Non-pigmented ciliary epithelial cell (primary cell): ENCODE data around the gene SGF29.
"Not testable (repeated sequence)": the region's sequence is repeated elsewhere in the genome, so short reads cannot be mapped to it uniquely, and the experiment has no call there.

Source experiments
- DNase-seq: peaks from one replicate; pipeline ENCODE4 v3.0.0-alpha.2; 2010; ENCODE audit warnings: low read depth

Gene SGF29

DNA sequence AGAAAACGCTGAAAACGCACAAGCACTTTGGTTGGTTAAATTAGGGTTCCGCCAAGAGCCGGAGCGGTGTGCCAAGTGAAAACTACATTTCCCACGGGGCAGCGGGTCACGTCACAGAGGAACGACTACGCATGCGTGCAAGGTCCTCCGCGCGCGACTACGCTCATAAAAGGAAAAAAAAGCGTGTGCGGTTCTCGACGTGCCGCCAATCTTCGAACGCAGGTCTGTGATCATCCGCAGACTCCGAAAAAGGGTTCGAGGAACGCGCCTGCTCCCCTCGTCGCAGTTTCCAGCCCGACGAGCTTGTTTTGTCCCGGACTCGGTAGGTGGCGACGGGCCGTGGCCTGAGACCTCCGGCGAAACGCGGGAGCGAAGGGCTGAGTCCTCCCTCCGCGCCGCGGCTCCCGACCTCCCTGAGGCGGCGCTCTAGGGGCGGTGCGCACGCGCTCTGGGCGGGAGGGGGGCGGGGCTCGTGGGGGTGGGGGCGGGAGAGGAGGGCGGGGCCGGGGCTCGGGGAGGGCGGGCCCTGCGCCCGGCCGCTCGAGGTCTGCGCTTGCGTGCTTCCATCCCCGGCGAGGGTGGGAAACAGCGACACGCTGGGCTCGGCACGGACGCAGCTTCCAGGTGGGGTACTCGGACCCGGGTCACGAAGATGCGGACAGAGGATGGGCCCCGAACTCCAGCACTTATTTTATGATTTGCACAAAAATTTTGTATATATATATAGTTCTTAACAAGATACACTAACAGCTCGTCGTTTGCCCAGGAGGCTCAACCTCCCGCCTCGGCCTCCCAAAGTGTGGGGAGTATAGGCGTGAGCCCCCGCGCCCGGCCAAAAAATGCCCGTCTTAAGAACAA lies at the start of gene SGF29:
TSS of gene SGF29 (plus strand) at position 145 of the 858 bp plus-strand sequence. CDS start 27,150 bp downstream, outside the sequence.
- DNase-seq = no peak

DNA sequence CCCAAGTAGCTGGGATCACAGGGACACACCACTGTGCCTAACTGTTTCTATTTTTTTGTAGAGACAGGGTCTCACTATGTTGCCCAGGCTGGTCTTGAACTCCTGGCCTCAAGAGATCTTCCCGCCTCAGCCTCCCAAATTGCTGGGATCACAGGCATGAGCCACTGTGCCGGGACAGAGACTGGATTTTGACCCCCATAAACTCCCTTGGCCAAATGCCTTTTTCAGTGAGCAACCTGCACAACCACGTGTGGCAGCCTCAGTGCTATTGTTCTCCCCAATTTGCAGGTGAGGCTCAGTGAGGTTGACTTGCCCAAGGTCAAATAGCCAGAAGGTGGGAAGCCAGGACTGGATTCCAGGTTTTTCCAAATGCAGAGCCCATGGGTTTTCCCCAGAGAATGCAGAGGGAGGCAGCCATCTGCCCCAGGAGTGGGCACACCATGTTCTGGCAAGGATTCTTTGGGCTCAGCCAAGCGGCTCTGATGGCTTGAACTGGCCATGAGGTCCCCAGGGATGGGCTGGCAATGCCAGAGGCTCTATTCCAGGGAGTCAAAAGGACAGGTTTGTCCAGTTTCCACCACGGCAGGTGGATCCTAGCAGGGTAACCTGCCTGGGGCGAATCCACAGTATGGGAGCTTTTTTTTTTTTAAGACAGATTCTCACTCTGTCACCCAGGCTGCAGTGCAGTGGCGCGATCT lies 48.9 kb upstream of the SGF29 start:
- no peak for DNase-seq

DNA sequence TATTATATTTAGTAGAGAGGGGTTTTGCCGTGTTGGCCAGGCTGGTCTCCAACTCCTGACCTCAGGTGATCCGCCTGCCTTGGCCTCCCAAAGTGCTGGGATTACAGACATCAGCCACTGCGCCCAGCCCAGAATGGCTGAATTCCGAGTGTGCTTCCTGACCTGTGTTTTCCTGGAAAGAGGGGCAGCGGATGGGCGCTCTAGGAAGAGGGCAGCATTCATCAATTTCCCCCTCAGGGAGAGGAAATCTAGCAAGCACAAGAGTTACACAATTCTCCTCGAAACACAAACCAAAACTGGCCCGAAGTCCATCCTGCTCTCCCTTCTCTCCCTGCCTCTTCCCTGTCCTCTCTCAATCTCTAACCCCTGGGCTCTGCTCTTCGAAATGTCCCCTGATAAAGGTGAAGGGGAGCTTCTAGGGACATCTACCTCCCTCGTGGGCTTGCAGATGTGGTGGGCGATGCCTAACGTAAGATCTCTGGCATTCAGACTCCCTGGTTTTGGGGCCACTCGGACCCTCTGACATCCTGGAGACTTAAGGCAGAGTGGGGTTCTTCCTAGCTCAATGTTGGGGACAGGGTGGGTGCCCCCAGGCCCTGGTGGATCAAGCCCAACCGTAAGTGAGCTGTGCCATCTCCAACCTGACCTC lies 48.1 kb upstream of the SGF29 start:
- no peak for DNase-seq

DNA sequence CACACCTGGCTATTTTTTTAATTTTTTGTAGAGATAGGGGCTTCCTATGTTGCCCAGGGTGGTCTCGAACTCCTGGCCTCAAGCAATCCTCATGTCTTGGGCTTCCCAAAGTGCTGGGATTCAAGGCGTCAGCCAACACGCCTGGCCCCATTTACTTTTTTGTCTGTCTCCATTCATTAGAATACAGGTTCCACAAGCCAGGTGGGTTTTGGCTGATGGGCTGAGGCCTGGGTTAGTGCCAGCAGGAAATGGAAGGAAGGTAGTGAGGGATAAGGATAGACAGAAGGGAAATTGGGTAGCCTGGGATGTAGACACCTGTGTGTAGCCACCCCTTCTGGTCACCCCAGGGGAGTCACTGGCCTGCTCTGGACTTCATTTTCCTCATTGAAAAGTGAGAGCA lies 42.7 kb upstream of the SGF29 start:
- no peak for DNase-seq

DNA sequence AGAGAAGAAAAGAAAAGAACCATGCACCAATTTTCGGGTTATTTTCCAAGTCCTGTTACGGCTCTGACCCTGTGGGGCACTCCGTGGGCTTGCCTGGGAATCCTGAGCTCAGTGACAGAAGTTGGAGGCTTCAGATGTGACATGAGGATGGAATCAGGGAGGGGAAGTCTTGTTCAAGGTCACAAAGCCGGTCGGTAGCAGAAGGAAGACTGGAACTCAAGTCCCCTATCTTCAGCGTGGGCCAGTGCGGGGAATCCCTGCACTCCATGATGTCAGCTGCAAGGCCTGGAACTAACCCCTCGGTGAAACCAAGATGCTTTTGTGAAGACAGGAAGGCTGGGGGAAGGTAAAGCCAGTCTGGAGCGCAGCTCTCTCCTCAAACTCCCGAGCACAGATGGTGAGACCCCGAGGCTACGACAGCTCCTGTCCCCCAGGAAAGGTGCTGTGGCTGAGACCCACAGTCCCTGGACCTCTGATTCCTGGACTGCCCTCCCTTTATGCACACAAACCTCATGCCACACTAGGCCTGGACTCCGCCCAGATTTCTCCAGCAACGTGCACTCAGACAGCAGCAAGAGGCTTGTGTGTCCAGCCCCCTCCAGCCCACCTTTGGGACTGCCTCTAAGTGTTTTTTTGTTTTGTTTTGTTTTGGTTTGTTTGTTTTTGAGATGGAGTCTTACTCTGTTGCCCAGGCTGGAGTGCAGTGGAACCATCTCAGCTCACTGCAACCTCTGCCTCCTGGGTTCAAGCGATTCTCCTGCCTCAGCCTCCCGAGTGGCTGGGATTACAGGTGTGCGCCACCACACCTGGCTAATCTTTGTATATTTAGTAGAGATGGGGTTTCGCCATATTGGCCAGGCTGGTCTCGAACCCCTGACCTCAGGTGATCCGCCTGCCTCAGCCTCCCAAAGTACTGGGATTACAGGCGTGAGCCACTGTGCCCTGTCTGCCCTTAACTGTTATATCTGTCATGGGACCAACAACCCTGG lies 41.6 kb upstream of the SGF29 start:
- no peak for DNase-seq

DNA sequence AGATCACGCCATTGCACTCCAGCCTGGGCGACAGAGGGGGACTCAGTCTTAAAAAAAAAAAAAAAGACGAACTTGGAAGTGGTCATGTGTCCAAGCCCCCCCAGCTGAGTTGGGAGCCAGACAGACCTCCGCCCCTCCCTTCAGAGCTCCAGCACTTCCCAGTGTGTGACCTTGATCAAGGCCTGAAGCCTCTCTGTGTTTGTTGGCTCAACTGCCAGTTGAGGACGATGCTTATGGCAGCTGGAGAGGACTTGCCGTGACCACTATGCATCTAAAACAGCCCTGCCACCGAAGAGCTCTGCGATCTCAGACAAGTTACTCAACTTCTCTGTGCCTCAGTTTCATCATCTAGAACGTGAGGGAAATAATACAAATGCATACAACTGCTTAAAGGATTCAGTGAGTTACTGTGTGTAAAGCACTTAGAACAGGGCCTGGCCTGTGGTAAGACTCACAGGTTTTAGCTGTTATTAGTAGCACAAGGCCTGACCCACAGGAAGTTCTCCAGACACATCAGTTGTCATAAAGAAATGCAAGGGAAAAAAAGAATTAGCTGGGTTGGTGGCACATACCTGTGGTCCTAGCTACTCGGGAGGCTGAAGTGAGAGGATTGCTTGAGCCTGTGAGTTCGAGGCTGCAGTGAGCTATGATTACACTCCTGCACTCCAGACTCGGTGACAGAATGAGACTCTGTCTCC lies 40.1 kb upstream of the SGF29 start:
- DNase-seq = peak; percentile 3

DNA sequence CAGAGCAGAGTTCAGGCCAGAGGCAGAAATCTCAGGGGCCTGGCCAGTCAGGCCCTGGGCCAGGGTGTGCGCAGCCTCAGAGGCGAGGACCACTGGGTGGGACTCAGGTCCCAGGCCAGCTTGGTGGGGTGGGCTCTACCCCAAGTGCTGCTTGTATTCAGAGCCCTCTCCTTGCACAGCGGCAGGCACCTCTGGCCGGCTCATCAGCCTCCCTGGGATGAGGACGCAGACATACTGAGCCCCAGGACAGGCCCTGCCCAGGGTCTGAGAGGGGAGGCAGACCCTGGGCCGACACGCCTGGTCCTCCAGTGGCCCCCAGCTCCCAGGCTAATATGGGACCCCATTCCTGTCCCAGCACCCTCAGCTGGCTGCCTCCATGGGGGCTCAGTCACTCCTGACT lies 39.5 kb upstream of the SGF29 start:
- no peak for DNase-seq

DNA sequence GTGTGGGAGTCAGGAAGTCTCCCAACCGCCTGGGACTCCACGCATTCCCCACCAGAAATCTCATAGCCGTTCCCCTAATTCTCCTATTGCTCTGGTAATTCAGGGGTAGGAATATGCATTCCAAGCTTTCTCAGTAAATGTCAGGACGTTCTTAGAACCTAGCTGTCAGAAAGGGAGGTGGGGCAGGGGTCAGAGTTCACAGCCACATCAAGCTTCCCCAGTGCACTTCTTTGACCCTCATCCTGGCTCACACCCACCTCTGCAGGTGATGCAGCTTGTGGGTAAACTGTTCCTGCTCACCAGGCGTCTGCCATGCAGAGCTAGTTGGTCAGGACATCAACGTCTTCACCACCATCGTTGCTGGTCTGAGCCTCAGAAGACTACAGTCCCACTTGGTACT lies 33.0 kb upstream of the SGF29 start:
- no peak for DNase-seq

DNA sequence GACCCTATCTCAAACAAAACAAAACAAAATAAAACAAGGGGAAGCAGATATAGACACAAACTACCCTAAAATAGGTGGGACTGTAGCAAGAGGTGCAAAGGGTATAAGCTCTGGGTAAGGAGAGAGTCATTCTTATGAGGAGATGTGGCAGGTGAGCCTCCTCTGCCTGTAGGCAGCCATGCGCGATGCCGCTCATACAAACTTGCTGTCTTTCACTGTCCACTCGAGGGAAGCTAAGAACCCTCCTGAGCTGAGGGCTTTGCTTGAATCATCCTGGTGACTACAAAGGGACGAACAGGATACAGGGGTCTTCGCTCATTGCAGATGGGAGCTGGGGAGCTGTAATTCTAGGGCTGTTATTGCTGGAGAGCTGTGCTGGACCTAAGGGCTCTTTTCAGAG lies 32.3 kb upstream of the SGF29 start:
- DNase-seq = no peak

DNA sequence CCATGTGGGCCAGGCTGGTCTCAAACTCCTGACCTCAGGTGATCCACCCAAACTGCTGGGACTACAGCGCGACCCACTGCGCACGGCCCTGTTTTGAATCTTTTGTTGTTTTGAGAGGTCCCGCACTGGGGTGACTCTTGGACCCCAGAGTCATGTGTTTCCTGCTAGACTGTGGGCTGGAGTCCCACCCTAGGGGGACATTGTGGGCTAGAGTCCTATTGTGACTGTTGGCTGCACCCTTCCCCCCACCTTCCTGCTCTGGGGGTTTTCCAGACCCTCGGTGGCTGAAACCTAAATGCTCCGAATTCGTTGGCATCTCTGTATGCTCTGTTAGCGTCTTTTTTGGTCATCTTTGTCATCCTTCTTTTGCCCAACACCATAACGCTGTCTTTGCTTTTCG lies 30.9 kb upstream of the SGF29 start:
- DNase-seq = no peak

DNA sequence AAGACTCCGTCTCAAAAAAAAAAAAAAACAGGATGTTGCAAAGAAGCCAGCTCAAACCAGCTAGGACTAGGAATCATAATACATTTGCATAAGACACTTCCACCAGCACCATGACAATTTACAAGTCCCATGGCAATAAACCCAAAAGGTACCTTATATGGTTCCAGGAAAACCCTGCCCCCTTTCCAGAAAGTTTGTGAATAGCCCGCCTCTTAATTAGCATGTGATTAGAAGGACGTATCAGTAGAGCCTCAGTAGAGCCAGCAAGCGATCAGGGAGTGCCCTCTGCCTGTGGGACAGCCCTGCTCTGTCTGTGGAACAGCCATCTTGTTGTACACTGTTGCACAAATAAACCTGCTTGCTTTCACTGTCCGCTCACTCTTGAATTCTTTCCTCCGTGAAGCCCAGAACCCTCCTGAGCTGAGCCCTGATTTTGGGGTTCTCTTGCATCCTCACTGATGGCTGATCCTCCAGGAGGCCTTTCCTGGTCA lies 29.0 kb upstream of the SGF29 start:
- DNase-seq = no peak

DNA sequence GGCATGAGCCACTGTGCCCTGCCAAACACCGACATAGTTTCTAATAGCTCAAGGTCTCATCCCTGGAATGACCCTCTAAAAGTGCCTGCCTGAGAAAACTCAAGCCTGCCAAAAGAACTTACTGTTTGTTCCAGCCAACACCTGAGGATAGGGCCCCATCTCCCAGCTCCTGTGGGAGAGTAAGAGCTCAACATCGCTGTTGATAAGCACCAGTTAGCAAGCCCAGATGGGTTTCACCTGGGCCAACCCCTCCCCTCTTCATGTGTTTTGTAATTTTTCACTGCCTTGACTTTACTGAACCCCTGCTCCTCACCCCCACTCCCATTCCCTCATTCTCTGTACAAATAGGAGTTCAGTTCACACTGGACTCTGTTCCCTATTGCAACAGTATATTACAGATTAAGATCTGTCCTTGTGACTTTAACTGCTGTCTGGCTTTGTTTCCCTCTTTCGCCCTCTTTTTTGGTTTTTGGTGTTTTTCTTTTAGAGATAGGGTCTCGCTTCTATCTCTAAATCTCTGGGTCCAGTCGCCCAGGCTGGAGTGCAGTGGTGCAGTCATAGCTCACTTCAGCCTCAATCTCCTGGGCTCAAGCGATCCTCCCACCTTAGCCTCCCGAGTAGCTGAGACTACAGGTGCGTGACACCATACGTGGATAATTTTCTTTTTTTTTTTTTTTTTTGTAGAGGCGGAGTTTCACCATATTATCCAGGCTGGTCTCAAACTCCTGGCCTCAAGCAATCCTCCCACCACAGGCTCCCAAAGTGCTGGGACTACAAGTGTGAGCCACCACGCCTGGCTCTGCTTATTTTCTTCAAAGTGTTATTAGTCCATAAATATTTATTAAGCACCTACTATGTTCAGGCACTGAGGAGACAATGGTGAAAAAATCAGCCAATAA lies 27.3 kb upstream of the SGF29 start:
- DNase-seq = no peak

DNA sequence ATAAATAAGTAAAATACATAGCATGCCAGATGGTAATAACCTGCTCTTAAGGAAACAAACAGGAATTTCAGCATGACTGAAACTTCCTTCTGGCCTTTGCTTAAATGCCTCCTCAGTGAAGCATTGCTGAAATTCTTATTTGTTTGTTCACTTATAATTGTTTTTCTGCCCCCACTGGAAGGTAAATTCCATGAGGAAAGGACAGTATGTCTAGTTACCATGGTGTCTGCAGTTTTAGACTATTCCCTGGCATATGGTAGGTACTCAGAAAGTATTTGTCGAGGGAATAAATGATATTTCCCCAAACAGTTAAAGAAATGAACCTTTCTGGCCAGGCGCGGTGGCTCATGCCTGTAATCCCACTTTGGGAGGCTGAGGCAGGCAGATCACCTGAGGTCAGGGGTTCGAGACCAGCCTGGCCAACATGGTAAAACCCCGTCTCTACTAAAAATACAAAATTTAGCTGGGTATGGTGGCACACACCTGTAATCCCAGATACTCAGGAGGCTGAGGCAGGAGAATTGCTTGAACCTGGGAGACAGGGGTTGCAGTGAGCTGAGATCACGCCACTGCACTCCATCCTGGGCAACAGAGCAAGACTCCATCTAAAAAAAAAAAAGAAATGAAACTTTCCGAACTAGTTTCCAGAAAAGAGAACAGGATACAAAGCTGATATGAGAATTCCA lies 26.5 kb upstream of the SGF29 start:
- DNase-seq = not testable (repeated sequence)

DNA sequence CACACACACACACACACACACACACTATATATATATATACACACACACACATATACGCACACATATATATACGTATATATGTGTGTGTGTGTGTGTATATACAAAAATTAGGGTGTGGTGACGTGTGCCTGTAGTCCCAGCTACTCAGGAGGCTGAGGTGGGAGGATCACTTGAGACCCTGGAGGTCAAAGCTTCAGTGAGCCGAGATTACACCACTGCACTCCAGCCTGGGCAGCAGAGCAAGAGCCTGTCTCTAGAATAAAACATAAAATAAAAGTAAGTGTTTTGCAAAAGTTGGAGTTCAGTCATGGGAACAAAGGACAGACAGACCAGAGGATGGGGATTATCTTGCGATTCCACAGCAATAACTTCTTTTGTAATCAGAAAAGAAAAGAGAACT lies 25.7 kb upstream of the SGF29 start:
- no peak for DNase-seq

DNA sequence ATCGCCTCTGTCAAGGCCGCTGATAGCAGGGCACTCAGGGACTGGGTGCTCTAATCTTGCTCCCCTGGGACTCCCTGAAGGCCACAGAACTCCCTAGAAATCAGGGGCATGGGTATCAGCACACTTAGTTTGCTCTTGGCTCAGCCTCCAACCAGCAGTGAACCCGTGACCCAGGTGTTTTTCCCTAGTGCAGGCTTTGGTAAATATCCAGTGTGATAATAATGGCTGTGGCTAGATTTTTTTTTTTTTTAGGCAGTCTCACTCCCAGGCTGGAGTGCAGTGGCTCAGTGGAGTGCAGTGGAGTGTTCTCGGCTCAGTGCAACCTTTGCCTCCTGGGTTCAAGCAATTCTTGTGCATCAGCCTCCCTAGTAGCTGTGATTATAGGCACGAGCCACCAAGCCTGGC lies 25.3 kb upstream of the SGF29 start:
- no peak for DNase-seq

DNA sequence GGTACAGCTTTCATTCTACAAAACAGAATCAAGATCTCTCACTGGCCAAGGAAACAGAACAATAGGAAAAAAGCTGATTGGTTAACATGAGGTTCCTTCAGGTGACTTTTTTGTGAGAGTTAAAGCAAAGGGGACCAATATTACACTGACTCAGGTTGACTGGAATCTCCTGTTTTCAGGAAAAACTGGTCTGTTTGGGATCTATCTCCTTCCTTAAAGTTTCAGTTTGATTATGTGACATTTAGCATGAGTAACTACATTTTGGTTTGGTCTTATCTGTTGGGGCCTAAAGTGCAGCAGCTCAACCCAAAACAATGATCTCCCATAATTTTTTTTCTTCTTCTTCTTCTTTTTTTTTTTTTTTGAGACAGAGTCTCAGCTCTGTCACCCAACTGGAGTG lies 24.6 kb upstream of the SGF29 start:
- no peak for DNase-seq

DNA sequence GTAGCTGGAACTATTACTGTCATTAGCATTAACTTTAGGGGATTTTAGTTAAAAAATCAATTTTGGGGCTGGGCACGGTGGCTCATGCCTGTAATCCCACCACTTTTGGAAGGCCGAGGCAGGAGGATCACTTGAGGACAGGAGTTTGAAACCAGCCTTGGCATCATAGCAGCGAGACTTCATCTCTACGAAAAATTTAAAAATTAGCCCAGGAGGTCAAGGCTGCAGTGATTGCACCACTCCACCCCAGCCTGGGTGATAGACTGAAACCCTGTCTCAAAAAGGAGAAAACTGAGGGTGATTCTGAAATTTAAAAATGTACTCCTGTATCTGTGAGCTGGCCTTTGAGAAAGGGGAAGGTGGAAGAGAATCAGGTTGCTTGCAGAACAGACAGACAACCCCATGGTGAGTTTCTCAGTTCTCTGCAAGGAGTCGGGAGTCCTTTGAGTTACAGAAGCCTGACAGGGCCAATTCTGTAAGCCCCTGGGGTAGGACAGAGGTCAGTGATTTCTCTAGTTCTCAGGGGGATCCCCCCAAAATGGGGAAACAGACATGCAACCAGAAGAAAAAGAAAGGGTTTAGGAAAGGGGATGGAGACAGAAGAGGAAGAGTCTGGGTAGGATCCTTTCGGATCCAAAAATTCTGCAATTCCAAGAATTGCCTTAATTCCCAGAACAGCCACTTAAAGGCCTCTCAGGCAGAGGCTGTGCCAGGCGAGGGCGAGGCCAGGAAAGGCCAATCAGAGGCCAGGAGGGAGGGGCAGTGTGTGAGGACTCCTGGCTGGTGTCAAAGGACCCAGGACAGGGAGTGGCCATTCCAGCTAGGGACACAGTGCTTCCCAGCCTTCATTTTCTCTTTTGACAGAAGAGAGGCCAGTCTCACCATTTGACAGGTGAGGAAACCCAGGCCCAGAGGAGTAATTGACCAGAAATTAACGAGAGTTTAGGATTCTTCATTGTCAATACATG lies 21.7 kb upstream of the SGF29 start:
- DNase-seq = no peak
